K562 (cell line): ENCODE data around the gene LRRC19. TPM values are rescaled to one million over a fixed set of nuclear protein-coding genes. Genes with fewer than 3 reads are reported as not detected.
A peak's percentile ranks its signal among the peaks of the same experiment; 100 is the strongest.

Source experiments
- ATAC-seq: fragments of 200-7000 bp; cut with Tn5 transposase; 3 replicates; pipeline ENCODE4 v1.9.1; 2020; ENCODE audit warnings: moderate library complexity
- BruUV-seq: library from RNA; stranded (reverse); fragments of 400-500 nt; replicated peaks from 2 replicates; lab custom pipeline; 2021; lab: Mats Ljungman, UMichigan
- CTCF ChIA-PET: fragments of 300-600 bp; formaldehyde crosslinking; extraction: SDS; loops from one replicate; lab custom pipeline; 2021; ENCODE audit warnings: low intra/inter-chr PET ratio; lab: Yijun Ruan, JAX
- POLR2A ChIA-PET: fragments of 300-600, 350-650 bp; sonication (Branson Sonifier 250); formaldehyde crosslinking; extraction: SDS; loops from one replicate; lab custom pipeline; 2021; ENCODE audit warnings: antibody characterized with exemption, inconsistent platforms; lab: Yijun Ruan, JAX
- DNase-seq, 4 experiments: peaks; one replicate each; pipeline versions ENCODE4 v3.0.0 to v3.0.0-alpha.2; 2011 to 2018; ENCODE audit warnings: low spot score in 3 of 4, mixed read lengths in 3 of 4; ENCODE audit errors: extremely low read depth in 1 of 4
- FAIRE-seq: peaks from 2 replicates; lab custom pipeline; 2011; peaks lifted over from hg19 to GRCh38; lab: Jason Lieb, UNC
- H2AFZ ChIP-seq: 2 replicates; pipeline ENCODE4 v1.6.0; 2011; ENCODE audit warnings: low read depth, low read length, control low read depth, inconsistent platforms
- H3K27ac ChIP-seq: fragments of 200-600 bp; 3 replicates; pipeline ENCODE4 v1.8.0; 2011; ENCODE audit warnings: low read depth, mild to moderate bottlenecking, control low read depth, inconsistent platforms, low read length, moderate library complexity, mixed read lengths; ENCODE audit errors: extremely low read depth
- H3K27me3 ChIP-seq, 2 experiments: fragments of 300-600 bp in 1 of 2; 2 replicates in 1 of 2; 3 replicates in 1 of 2; pipeline versions ENCODE4 v1.6.0 to v1.8.0; 2011; ENCODE audit warnings: inconsistent platforms in 2 of 2, low read length in 2 of 2, mild to moderate bottlenecking in 1 of 2, mixed read lengths in 1 of 2, moderate library complexity in 1 of 2; ENCODE audit not compliant: control insufficient read depth in 2 of 2, insufficient read depth in 2 of 2
- H3K36me3 ChIP-seq: fragments of 300-600 bp; 3 replicates; pipeline ENCODE4 v1.8.0; 2011; ENCODE audit warnings: mild to moderate bottlenecking, low read length, inconsistent platforms; ENCODE audit not compliant: control insufficient read depth, insufficient read depth
- H3K4me1 ChIP-seq, 2 experiments: fragments of 200-600 bp in 1 of 2; replicated peaks in 1 of 2; 2 replicates in 1 of 2; 3 replicates in 1 of 2; pipeline versions ENCODE4 v1.5.1 to v1.8.0; 2011; ENCODE audit warnings: inconsistent platforms in 2 of 2, low read length in 2 of 2, mild to moderate bottlenecking in 1 of 2, mixed read lengths in 1 of 2, moderate library complexity in 1 of 2; ENCODE audit not compliant: control insufficient read depth in 2 of 2, insufficient read depth in 2 of 2
- H3K4me2 ChIP-seq: 2 replicates; pipeline ENCODE4 v1.6.1; 2011; ENCODE audit warnings: low read length, control low read depth, inconsistent platforms, mixed read lengths; ENCODE audit not compliant: insufficient read depth
- H3K4me3 ChIP-seq: fragments of 200-600 bp; sonication (generic), shearing (Covaris generic); 2 replicates; pipeline ENCODE4 v1.5.1; 2016; ENCODE audit warnings: control low read depth, inconsistent platforms
- H3K79me2 ChIP-seq: fragments of 200-600 bp; 3 replicates; pipeline ENCODE4 v1.8.0; 2011; ENCODE audit warnings: low read length, inconsistent platforms; ENCODE audit not compliant: control insufficient read depth, insufficient read depth
- H3K9ac ChIP-seq, 2 experiments: 2 replicates each; pipeline versions ENCODE4 v1.6.0 to v1.6.1; 2011; ENCODE audit warnings: low read depth in 2 of 2, low read length in 2 of 2, control low read depth in 1 of 2, inconsistent platforms in 1 of 2, mild to moderate bottlenecking in 1 of 2, mixed read lengths in 1 of 2; ENCODE audit not compliant: insufficient read depth in 1 of 2
- H3K9me1 ChIP-seq: one replicate; pipeline ENCODE4 v1.6.0; 2011; ENCODE audit warnings: inconsistent platforms, mild to moderate bottlenecking, low read length, moderate library complexity; ENCODE audit not compliant: control insufficient read depth, insufficient read depth
- H3K9me3 ChIP-seq: replicated peaks from 2 replicates; pipeline ENCODE4 v1.5.1; 2011; ENCODE audit warnings: low read depth, low read length, inconsistent platforms; ENCODE audit not compliant: control insufficient read depth, insufficient read depth
- H4K20me1 ChIP-seq: replicated peaks from 2 replicates; pipeline ENCODE4 v1.6.1; 2011; ENCODE audit warnings: low read length, inconsistent platforms, mixed read lengths; ENCODE audit not compliant: control insufficient read depth, insufficient read depth
- ATF1 ChIP-seq, 2 experiments: fragments of 450-650 bp in 1 of 2; IDR thresholded peaks; 2 replicates each; pipeline ENCODE4 v1.6.1; 2016; ENCODE audit warnings: missing compliant biosample characterization in 1 of 2, missing genetic modification characterization in 1 of 2
- HDAC6 ChIP-seq: IDR thresholded peaks from 2 replicates; pipeline ENCODE4 v1.6.1; 2012; ENCODE audit warnings: low read depth, mild to moderate bottlenecking, control low read depth, inconsistent platforms, low read length, moderate library complexity
- MAZ ChIP-seq, 2 experiments: fragments of 450-650 bp in 1 of 2; sonication (generic) in 1 of 2; formaldehyde crosslinking; IDR thresholded peaks in 1 of 2; conservative IDR thresholded peaks in 1 of 2; 2 replicates each; pipeline versions ENCODE4 v1.4.0 to v1.5.0; 2020; ENCODE audit warnings: mild to moderate bottlenecking in 1 of 2, missing genetic modification reagents in 1 of 2
- MEIS2 ChIP-seq: fragments of 450-650 bp; IDR thresholded peaks from 2 replicates; pipeline ENCODE4 v1.6.1; 2014; ENCODE audit warnings: mild to moderate bottlenecking; ENCODE audit not compliant: partially characterized antibody
- NCOA1 ChIP-seq: fragments of 450-650 bp; IDR thresholded peaks from 2 replicates; pipeline ENCODE4 v1.6.1; 2016; ENCODE audit warnings: low read depth
- NFATC3 ChIP-seq: fragments of 450-650 bp; IDR thresholded peaks from 2 replicates; pipeline ENCODE4 v1.6.1; 2017; ENCODE audit warnings: mild to moderate bottlenecking
- PBX2 ChIP-seq, 2 experiments: IDR thresholded peaks in 1 of 2; conservative IDR thresholded peaks in 1 of 2; 2 replicates each; pipeline ENCODE4 v1.6.1; 2016; ENCODE audit warnings: low read depth in 2 of 2, mild to moderate bottlenecking in 1 of 2, missing compliant biosample characterization in 1 of 2, missing genetic modification characterization in 1 of 2, moderate library complexity in 1 of 2
- SRF ChIP-seq, 2 experiments: fragments of 250-450, 450-650 bp in 1 of 2; sonication (Bioruptor Pico) in 1 of 2; sonication (generic) in 1 of 2; formaldehyde crosslinking; IDR thresholded peaks; 2 replicates each; pipeline versions ENCODE4 v1.5.0 to v1.5.1; 2020 to 2022; ENCODE audit warnings: mild to moderate bottlenecking in 1 of 2, missing genetic modification reagents in 1 of 2
- ZNF586 ChIP-seq: fragments of 450-650 bp; formaldehyde crosslinking; conservative IDR thresholded peaks from 2 replicates; pipeline ENCODE4 v1.4.0; 2020; ENCODE audit warnings: mild to moderate bottlenecking, moderate library complexity
- WGBS: fragments of 100-300 bp; shearing (Covaris generic); methylation state at CpG from one replicate; pipeline ENCODE4 v1.1.6; 2016; ENCODE audit warnings: low coverage, mixed read lengths; ENCODE audit not compliant: insufficient coverage; ENCODE audit errors: missing lambda C conversion rate; 5-methylcytosine and 5-hydroxymethylcytosine counted together
- in situ Hi-C: fragments of 300-500 bp; cut with MboI; formaldehyde crosslinking; loops from 4 replicates; pipeline ENCODE4 v1.15.0; 2018; ENCODE audit warnings: inconsistent platforms, mixed read lengths
- intact Hi-C: fragments of 100-400 bp; cut with micrococcal nuclease; formaldehyde crosslinking; loops from 2 replicates; pipeline ENCODE4 v1.14.2; 2022
- polyA plus RNA-seq, 8 experiments: library from polyadenylated mRNA; depleted of rRNA in 4 of 8; stranded (reverse) in 5 of 8; unstranded in 3 of 8; fragments of >200 nt; fragmentation: Nextera tagmentation in 2 of 8; fragmentation: Illumina TruSeq in 1 of 8; extraction: Ambion mirVana in 2 of 8; extraction: Trizol in 1 of 8; gene quantifications; 2 replicates each; pipeline versions ENCODE4 v1.2.1 to v1.2.3, GENCODE V29; 2011 to 2014; ENCODE audit warnings: inconsistent platforms in 1 of 8, missing spikeins in 1 of 8
- total RNA-seq, 7 experiments: library from RNA; depleted of rRNA in 6 of 7; stranded (reverse); fragments of >200 nt in 6 of 7; fragmentation: Illumina TruSeq in 2 of 7; extraction: Trizol in 2 of 7; gene quantifications; 2 replicates each; pipeline versions ENCODE4 v1.2.1 to v1.2.3, GENCODE V29; 2011 to 2021; ENCODE audit warnings: low replicate concordance in 1 of 7
- TF ChIP-seq, protein P1 (sequence below): sonication (generic); formaldehyde crosslinking; IDR thresholded peaks from 2 replicates; pipeline ENCODE4 v1.8.1; 2023; ENCODE audit warnings: mild to moderate bottlenecking, missing genetic modification reagents

The LRRC19 gene
- total and polyA plus RNA-seq, 9 of the 15 experiments (the other 6 are each of a cell fraction or from before 2014, with no cell fraction given) = not detected

DNA sequence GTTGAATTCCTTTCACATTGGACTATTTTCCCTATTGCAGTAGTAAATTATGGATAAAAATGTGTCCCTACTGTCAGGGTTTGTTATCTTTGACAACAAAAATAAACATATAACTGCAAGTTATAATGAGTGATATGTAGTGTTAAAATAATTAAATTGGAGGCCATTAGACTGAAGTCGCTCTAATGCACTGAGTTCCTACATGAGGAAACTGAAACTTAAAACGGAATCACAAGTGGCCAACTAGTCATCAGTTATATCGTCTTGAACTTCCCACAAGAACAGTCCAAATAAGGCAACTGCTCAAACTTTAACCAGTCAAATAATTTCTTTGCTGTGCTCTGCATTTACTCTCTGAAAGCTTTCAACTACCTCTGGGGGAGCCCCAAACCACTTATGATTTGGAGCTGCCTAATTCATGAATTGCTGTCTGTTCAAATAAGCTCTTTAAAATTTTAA is 51.4 kb downstream of the LRRC19 start (continued):
- TF ChIP-seq MAZ (CRISPR knock-in tag; conservative IDR thresholded peaks at IDR 0.05 in 1 of 2, IDR thresholded peaks at IDR 0.05 in 1 of 2) (no peak), NCOA1 (no peak), SRF (CRISPR knock-in tag; IDR thresholded peaks at IDR 0.05) (peak in 1 of 2 experiments; percentile 94; a peak in 2 of 4 replicates), ZNF586 (CRISPR knock-in tag) (no peak), ATF1 (CRISPR knock-in tag; IDR thresholded peaks at IDR 0.05) (no peak), ATF1 (tag; IDR thresholded peaks at IDR 0.05) (peak; percentile 25; the same call in 1 of the 2 replicates), HDAC6 (no peak)
- TF ChIP-seq, protein P1, sequence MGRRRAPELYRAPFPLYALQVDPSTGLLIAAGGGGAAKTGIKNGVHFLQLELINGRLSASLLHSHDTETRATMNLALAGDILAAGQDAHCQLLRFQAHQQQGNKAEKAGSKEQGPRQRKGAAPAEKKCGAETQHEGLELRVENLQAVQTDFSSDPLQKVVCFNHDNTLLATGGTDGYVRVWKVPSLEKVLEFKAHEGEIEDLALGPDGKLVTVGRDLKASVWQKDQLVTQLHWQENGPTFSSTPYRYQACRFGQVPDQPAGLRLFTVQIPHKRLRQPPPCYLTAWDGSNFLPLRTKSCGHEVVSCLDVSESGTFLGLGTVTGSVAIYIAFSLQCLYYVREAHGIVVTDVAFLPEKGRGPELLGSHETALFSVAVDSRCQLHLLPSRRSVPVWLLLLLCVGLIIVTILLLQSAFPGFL (CRISPR knock-in tag) = no peak

DNA sequence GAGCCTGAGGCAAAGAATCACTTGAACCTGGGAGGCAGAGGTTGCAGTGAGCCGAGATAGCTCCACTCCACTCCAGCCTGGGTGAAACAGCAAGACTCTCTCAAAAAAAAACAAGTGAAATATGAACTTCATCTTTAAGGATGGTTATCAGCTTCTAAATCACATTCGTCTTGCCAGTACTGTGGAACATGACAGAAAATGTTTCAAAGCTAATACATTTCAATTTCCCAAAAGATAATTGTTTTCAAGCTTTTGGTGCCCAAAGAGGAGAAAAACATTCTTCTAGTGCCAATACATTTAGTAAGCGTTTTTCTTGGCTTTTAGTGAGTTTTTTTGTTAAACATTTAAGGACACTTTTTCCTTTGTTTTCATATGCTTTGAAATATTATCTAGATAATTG is 53.7 kb downstream of the LRRC19 start:
- H3K4me2 ChIP-seq = no peak overlapping the region; the same call in 1 of the 2 replicates
- in situ Hi-C loops (no loop called here), intact Hi-C loops (loop anchor here (10.0 kb wide), 1 partner anchor 57 kb away; the partner anchor contains the start of gene CAAP1)
- BruUV-seq = no TSS peak
- no peak overlapping the region for H3K27ac ChIP-seq
- no peaks in the 10 kb centered on the region for H3K9me1 ChIP-seq
- TF ChIP-seq MEIS2 (peak; percentile 58), PBX2 (CRISPR knock-in tag; IDR thresholded peaks at IDR 0.05; ENCODE audit: low read depth) (no peak), PBX2 (tag; conservative IDR thresholded peaks at IDR 0.05; ENCODE audit: low read depth) (peak; percentile 36; the same call in 1 of the 2 replicates), NFATC3 (no peak)
- CTCF ChIA-PET = no interaction called here
- no peaks in the 10 kb centered on the region for H4K20me1 ChIP-seq
- 0% methylated on average over 2 of the region's 3 CpGs for WGBS
- H3K36me3 ChIP-seq = no peaks in the 10 kb centered on the region
- ATAC-seq (no peak), DNase-seq (no peak), FAIRE-seq (no peak)
- POLR2A ChIA-PET = no interaction called here
- 0 out of 2 replicates have a peak overlapping the region, but pooled peaks have one; percentile 51 for H2AFZ ChIP-seq
- no peaks in the 10 kb centered on the region for H3K9me3 ChIP-seq
- H3K4me3 ChIP-seq = no peak overlapping the region
- peaks cover 7% of the 10 kb centered on the region for H3K79me2 ChIP-seq
- H3K9ac ChIP-seq = no peak overlapping the region; a peak in 1 of 4 replicates
- H3K4me1 ChIP-seq = no peaks in the 10 kb centered on the region; a peak in 2 of 5 replicates
- H3K27me3 ChIP-seq = no peaks in the 10 kb centered on the region
